ENCODE data around the gene WNT11.
A peak's percentile ranks its signal among the peaks of the same experiment; 100 is the strongest.

WNT11 gene

DNA sequence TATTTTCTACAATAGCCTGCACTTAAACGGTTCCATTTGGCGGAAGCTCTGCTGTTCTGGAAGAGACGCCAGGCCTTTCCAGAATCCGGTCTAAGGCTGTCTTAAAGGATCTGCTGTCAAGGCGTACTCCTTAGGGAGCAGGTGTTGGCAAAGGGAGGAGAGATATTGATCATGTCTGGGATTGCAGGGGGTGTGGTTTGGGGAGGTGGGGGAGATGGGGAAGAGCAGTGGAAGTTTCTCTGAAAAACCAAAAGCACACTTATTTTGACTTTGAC lies 22.5 kb upstream of the WNT11 start:
- in situ Hi-C loops (cut with HindIII; ENCODE audit: low pct_ligation_motif_present, low pct_unique_long_range_greater_than_20kb, low sequenced_read_pairs): loop anchor here (25.0 kb wide), 1 partner anchor 458 kb away; no protein-coding TSS in a partner anchor
- no peak for DNase-seq

DNA sequence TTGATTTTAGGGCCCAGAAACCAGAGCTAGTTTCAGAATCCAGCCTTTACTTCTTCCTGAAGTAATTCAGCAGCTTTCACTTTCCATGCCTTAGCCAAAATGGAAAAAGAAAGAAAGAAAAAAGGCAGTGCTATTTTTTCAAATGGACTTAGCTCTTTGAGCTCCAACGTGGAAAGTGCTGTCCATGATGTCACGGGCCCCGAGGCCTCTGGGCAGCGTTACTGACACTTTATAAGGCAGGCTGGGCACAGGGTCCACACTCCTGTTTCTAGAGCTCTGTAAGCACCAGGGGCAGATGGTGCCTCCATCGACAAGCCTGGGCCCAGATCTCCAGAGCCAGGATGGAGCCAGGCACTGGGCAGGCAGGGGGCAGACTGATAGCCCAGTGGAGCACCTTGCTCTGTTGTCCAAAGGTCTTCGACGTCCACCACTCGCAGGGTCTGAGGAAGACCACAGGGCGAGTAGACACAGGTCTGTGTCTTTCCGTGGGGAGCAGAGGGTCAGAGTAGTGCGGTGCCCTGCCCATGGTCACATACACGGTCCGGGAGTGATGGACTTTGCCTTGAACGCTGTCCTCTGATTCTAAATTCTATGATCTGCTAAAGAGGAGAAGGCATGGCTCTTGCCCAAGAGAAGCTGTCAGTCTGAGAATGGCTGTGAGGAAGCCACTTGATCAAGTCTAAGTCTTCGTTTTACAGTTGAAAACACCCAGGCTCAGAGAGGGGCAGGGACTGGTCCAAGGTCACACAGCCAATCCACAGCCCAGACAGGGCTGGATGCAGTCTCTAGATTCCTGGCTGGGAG lies 22.0 kb upstream of the WNT11 start:
- in situ Hi-C loops (cut with HindIII; ENCODE audit: low pct_ligation_motif_present, low pct_unique_long_range_greater_than_20kb, low sequenced_read_pairs): loop anchor here (25.0 kb wide), 1 partner anchor 459 kb away; no protein-coding TSS in a partner anchor
- no peak for DNase-seq

DNA sequence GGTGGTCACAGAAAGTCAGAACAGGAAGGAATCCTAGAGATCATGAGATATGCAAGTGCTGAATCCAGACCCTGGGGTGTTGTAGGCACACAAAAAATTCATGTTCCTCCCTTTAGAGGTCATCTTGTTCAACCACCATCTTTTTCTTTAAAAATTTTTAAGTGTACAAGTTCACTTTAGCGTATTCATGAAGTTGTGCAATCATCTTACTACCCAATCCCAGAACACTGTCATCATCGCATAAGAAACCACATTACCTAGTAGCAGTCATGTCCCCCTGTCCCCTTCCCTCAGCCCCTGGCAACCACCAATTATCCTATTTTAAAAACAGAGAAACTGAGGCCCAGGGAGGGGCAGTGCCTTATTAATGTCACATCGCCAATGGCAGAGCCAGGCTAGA lies 20.3 kb upstream of the WNT11 start:
- in situ Hi-C loops (cut with HindIII; ENCODE audit: low pct_ligation_motif_present, low pct_unique_long_range_greater_than_20kb, low sequenced_read_pairs): loop anchor here (25.0 kb wide), 1 partner anchor 461 kb away; no protein-coding TSS in a partner anchor
- DNase-seq: no peak

DNA sequence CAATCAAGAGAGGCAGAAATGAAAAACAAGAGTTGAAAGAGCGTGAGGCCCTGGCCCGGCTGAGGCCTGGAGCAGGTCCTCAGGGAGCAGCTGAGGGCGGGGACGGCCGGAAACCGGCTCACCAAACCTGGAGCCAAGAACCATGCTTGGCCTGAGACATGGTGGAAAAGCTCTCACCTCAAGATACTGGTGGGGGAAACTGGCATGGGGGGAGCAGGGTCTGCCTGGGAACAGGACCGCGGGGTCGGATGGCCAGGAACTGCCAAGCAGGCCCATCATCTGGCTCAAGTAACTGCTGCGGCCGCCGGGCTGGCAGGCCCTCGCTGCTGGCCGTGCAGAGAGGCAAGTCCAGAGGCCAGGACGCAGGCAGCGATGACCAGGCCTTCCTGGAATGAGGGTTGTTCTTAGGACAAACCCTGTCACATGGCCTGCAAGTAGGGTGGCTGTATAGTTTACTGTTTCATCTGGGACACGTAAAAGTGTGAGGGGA lies 18.9 kb upstream of the WNT11 start:
- in situ Hi-C loops (cut with HindIII; ENCODE audit: low pct_ligation_motif_present, low pct_unique_long_range_greater_than_20kb, low sequenced_read_pairs): loop anchor here (25.0 kb wide), 1 partner anchor 462 kb away; no protein-coding TSS in a partner anchor
- no peak for DNase-seq

DNA sequence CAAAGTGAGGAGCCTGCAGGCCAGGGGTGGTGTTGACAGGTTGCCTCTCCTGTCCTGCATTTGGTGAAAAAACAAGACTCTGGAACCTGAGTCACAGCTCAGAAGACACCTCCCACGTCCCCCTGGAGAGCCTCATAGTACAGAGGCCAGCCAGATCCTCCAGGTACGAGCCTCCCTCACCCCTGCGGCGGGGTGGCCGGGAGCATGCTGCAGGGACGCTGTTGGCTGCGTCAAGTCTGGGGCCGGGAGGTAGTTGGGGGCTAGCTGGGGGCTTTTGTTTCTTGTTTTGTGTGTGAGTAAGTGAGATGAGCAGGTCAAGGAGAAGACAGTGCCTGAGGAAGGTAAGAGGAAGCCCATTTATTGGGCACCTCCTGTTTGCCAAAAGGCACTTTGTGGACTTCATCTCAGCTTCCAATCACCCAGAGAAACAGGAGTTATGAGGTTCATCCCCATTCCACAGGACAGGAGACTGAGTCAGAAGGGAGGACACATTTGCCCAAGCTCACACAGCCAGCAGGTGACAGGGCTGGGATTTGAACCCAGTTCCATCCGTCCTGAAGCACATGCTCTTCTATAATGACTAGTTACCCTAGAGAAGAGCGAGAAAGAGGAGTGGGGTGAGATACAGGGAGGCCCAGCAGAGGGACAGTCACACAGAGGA lies 18.3 kb upstream of the WNT11 start:
- in situ Hi-C loops (cut with HindIII; ENCODE audit: low pct_ligation_motif_present, low pct_unique_long_range_greater_than_20kb, low sequenced_read_pairs): loop anchor here (25.0 kb wide), 1 partner anchor 463 kb away; no protein-coding TSS in a partner anchor
- DNase-seq: no peak

DNA sequence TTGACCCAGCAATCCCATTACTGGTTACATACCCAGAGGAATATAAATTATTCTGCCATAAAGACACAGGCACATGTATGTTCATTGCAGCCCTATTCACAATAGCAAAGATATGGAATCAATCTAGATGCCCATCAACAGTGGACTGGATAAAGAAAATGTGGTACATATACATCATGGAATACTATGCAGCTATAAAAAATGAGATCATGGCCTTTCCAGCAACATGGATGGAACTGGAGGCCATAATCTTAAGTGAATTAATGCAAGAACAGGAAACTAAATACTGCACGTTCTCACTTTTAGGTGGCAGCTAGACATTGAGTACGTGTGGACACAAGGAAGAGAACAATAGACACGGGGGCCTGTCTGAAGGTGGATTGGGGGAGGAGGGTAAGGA lies 15.1 kb upstream of the WNT11 start:
- DNase-seq: no peak
- in situ Hi-C loops (cut with HindIII; ENCODE audit: low pct_ligation_motif_present, low pct_unique_long_range_greater_than_20kb, low sequenced_read_pairs): no loop called here

DNA sequence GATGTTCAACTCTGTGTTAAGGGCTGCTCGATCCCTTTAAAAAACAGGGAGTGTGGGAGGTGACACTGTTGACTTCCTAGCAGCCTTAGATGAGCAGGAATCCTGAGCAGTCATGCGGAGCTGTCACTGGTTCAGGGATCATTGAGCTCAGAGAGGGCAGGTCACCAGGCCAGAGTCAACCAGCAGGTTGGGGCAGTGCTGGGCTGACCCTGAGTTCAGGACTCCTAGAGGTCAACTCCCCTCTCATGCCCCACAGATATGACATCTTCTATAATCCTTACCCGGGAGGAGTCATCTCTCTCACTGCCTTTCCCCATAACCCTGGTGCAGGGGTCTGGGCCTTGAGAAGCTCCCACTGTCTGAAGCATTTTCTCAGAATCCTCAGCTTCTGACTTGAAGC lies 12.9 kb upstream of the WNT11 start:
- no peak for DNase-seq
- in situ Hi-C loops (cut with HindIII; ENCODE audit: low pct_ligation_motif_present, low pct_unique_long_range_greater_than_20kb, low sequenced_read_pairs): no loop called here

DNA sequence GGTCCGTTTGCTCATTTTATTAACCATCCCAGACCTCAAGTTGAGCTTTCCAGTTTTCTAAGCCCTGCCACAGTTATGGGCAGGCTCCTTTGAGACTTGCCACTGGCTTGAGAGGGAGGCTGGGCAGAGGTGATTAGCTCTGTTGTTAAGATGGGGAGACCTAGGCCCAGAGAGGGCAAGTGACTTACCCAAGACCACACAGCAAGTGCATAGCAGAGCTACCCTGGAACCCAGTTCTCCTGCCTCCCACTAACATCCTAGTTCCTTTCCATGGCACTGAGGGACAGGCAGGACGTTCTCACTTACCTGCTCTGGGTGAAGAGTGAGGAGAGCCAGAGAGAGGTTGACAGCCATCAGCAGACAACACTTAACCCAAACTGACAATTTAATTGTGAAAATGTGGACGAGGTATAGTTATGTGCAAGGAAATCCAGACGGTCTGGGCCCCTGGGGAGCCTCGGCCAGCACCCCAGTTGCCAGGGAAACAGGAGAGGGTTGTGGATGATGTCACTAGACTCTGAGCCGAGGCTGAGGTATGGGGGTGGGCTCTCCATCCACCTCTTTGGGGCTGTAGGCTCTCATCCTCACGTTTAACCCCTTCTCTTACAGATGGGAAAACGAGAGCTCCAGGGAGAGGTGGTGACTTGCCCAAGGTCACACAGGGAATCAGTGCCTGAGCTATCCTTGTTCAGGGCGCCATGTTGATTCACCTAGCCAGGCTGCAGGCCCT lies 12.3 kb upstream of the WNT11 start:
- no peak for DNase-seq

DNA sequence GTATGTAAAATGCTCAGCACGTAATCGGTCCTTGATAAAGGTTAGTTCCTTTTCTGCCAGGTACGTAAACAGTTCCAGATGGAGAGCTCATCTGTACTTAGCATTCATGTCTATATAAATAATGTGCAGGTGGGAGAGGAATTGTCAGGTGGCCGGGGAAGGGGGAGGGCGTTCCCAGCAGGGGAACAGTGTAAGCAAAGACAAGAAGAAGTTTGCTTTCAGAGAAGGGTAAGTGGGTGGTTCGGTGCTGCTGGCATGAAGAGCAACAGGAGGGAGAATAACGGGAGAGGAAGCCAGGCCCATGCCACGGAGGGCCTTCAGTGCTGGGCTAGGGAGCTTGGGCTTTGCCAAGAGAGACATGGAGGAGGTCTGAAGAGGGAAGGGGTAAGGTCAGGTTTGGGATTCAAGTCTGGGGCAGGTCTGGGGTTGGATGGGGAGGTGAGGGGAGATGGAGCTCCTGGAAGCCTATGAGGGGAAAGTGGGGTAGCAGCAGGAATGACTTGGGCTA lies 11.4 kb upstream of the WNT11 start:
- in situ Hi-C loops (cut with HindIII; ENCODE audit: low pct_ligation_motif_present, low pct_unique_long_range_greater_than_20kb, low sequenced_read_pairs): no loop called here
- DNase-seq: no peak

More for the DNA sequence above, 12.3 kb upstream of the WNT11 start:
- in situ Hi-C loops (cut with HindIII; ENCODE audit: low pct_ligation_motif_present, low pct_unique_long_range_greater_than_20kb, low sequenced_read_pairs): no loop called here

DNA sequence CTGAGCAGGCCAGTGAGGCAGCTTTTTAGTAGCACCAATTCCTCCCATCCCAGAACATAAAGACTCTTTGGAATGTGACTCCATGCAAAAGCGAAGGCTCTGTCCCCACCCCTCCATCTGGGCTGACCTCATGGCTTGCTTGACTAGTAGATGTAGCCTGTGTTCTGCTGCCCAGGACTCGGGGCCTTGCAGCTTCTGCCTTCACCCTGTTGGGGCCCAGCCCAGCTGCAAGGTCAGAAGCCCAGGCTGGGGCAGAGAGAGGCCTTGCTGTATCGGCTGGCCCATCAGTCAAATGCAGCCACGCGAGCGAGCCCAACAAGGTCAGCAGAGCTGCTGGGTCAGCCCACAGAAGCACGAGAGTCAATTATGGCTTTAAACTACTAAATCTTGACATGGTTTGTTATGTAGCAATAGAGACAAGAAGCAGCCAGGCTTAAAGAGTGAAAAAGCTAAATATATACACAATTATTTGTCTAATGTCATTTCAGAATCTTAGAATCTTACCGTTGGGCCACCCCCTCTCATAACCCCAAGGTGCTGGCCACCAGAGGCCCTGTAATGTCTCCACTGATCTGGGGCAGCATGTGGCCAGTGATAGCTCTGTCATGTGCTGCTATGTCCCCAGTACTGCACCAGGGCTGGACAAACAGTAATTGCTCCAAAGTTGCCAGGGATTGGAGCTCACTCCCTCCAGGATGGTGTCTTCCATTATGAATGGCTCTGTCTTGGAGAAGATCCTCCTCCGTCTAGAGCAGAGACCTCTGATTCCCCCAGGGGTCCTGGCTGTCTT lies 10.4 kb upstream of the WNT11 start:
- no peak for DNase-seq
- in situ Hi-C loops (cut with HindIII; ENCODE audit: low pct_ligation_motif_present, low pct_unique_long_range_greater_than_20kb, low sequenced_read_pairs): no loop called here

DNA sequence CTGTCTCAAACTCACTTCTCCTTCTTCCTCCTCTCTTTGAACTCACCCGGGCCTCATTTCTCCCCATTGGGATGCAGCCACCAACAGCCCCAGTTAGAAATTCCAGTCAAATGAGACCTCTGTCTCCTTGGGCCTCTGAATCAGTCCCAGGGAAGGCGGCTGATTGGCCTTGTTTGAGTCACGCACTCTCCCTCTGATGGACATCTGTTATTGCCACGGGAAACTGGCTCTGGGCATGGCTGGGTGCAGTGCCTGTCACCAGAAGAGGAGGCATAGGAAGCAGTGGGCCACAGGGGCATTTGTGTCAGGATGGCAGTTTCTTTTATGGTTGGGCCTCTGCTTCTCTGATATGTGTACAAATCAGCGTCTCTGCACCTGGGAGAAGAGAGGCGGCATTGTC lies 9.6 kb upstream of the WNT11 start:
- in situ Hi-C loops (cut with HindIII; ENCODE audit: low pct_ligation_motif_present, low pct_unique_long_range_greater_than_20kb, low sequenced_read_pairs): no loop called here

DNA sequence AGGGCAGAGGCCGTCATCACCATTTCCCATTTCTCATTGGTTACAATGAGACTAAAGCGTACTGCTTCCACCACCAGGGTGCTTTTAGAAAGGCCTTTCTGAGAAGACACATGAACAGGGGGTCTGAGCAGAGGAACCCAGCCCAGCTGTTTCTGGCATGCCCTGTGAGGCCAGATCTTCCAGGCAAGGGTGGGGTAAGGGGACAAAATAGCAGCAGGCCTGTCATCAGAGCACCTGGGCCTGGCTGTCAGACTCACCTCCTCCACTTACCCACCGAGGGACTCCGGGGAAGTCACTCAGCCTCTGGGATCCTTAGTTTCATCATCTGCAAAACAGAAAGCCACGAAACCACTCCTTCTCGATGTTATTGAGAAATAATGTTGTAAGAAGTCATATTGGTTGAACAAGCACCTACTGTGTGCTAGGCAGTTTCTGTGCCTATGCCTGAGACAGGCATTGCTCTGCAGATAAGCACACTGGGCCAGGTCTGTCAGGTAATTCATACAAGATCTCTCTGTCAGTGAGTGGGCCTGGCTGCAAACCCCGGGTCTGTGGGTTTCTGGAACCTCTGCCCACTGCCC lies 8.8 kb upstream of the WNT11 start:
- in situ Hi-C loops (cut with HindIII; ENCODE audit: low pct_ligation_motif_present, low pct_unique_long_range_greater_than_20kb, low sequenced_read_pairs): no loop called here
- DNase-seq: no peak

More for the DNA sequence above, 9.6 kb upstream of the WNT11 start:
- DNase-seq: peak; percentile 8

DNA sequence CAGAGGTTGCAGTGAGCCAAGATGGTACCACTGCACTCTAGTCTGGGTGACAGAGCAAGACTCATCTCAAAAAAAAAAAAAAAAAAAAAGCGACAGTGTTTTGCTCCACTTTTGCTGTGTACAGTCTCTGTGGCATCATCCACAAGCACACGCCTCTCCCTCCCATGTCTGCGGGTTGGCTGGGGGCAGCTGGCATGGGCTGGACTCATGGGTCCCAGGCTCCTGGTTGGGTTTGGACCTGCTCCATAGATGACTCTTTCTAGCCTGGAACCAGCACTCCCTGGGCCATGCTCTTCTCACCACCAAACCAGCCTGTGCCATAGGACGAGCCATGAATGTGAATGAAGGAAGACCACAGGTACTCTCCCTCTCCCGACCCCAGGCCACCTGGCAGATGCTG lies 7.9 kb upstream of the WNT11 start:
- in situ Hi-C loops (cut with HindIII; ENCODE audit: low pct_ligation_motif_present, low pct_unique_long_range_greater_than_20kb, low sequenced_read_pairs): no loop called here
- DNase-seq: no peak

DNA sequence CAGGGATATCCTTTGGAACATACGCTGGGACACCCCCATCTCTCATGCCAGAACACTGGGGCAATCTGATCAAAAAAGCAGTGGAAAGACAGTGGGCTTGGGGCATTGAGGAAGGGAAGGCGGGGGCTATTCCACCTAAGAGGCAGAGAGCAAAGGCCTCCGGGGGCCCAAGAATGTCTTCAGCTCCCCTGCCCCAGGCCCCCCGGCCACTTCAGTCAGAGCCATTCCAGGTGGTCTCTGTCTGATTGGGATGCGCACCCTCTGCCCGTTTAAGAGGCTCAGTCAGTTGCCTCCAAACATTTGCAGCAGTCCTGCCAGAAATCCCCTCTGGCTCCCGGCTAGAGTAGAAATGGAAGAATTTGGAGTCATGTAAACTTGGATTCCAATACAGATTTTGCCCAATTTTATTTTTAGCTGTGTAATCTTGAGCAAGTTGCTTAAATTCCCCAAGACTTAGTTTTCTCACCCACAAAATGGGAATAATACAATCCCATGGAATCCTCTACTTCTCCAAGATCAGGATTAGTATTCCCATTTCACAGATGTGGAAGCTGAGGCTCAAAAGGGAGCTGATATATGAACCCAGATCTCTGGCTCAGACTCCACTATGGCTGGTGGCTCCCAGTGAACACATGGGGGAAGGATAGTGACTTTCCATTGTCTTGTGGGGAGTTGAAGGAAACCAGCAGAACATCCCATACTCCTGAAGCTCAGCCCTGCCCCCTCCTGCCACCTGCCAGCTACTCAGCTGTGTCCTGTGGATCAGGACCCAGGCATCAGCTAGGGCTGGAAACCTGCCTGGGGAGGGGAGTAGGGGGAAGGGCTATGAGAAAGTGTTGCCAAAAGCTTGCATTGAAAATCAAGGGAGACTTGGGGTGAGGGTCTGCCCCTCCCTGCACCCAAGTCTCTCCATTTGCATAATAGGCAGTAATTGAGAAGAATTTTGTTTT lies 6.1 kb upstream of the WNT11 start:
- in situ Hi-C loops (cut with HindIII; ENCODE audit: low pct_ligation_motif_present, low pct_unique_long_range_greater_than_20kb, low sequenced_read_pairs): no loop called here
- no peak for DNase-seq

DNA sequence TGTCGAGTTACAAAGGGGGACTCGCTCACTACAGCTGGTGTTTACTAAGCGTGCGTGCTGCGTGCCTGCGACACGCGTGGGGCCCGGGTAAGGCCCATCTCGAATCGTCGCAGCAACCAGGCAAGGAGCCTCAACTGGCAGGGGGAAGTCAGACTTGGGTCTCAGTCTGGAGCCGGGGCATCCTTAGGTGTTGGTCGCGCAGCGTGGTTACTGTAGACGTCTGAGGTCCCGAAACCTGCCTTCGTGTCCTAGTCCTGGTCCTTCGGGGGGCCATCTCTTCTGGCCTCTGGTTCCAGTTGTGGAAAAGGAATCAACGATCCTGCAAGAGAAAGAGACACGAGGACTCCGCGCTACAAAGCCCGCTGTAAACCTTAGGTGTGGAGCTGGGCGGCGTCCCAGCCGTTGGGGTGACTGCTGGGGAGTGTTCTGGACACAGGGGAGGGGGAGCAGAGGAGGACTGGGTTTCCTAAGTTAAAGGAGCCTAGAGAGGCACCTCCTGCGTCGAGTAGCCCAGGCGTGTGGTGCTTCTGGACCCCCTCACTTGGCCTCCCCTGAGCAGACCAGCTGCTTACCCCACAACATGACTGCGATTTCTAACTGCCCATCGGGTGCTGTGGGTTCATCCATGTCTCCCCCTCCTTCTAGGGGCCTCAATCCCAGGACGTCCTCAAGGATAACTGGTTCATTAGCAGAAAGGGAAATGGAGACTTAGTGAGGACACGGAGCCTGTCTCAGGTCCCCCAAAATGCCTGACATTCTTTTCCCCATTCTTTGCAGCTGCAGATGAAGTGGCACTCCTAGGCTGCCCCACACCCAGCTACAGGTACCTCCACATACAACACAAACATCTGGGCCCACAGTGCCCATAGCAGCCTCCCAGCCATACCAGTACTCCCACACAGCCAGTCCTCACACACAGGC lies 4.9 kb upstream of the WNT11 start:
- in situ Hi-C loops (cut with HindIII; ENCODE audit: low pct_ligation_motif_present, low pct_unique_long_range_greater_than_20kb, low sequenced_read_pairs): no loop called here
- DNase-seq: no peak
